Bronchial epithelial cell (primary cell): ENCODE measurements around the gene PHKG2. TPM values are rescaled to one million over a fixed set of nuclear protein-coding genes. Genes with fewer than 3 reads are reported as not detected.
A peak's percentile ranks its signal among the peaks of the same experiment; 100 is the strongest.

Source experiments
- DNase-seq: peaks from one replicate; pipeline ENCODE4 v3.0.0-alpha.2; 2010; ENCODE audit warnings: low read depth
- FAIRE-seq: peaks from 2 replicates; lab custom pipeline; 2011; peaks lifted over from hg19 to GRCh38; lab: Jason Lieb, UNC
- H3K27me3 ChIP-seq: 2 replicates; pipeline ENCODE4 v1.5.1; 2011; ENCODE audit warnings: low read length; ENCODE audit not compliant: control insufficient read depth, insufficient read depth
- H3K36me3 ChIP-seq: 2 replicates; pipeline ENCODE4 v1.5.1; 2011; ENCODE audit warnings: low read length; ENCODE audit not compliant: control insufficient read depth, insufficient read depth
- H3K4me3 ChIP-seq: 2 replicates; pipeline ENCODE4 v1.5.1; 2011; ENCODE audit warnings: mild to moderate bottlenecking, low read depth, low read length, control low read depth
- total RNA-seq: library from RNA; depleted of rRNA; stranded (reverse); fragments of >200 nt; gene quantifications from 2 replicates; pipeline ENCODE4 v1.2.1, GENCODE V29; 2014
- TF ChIP-seq, protein P1 (sequence below): IDR thresholded peaks from 2 replicates; pipeline ENCODE4 v1.5.1; 2011; ENCODE audit warnings: mild to moderate bottlenecking, moderate library complexity, low read length, control low read depth, inconsistent platforms; ENCODE audit not compliant: insufficient read depth, severe bottlenecking

PHKG2 gene
- total RNA-seq, 1 donor from 2014 or later = 14.2 TPM

DNA sequence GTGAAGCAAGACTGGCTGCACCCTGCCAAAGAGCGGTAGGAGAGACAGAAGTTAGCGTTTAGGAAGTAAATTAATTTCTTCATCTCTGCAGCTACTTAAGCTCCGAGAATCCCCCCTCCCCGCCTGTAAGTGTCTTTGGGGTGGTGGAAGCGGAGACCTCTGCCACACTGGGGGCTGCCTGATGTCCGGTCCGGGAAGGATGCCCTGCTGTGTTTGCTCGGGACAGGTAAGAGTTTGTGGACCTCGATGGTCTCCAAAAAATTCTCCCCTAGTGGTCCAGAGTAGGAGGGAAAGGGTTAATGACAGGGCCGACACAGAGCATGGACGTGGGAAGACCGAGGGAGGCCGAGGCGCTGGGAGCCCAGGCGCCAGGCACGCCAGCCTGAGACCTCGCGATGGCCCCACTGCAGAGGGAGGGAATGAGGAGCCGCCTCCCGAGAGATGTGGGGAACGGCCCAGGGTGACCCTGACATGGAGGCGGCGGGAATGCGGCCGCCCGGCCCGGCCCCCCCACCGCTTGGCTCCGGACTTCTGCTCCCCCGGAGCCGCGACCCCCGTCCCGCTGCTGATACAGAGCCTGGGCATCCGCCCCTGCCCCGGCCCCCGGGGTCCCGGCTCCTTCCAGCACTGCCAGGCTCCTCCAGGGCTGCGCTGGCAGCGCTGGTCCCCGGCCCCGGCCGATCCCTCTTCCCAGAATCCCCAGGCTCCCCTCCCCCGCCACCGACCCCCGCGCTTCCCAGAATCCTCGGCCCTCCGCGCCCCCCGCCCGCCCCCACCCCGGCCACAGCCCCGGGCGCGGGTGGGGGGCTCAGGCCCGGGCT is 38.1 kb downstream of the PHKG2 start:
- peak overlapping the region; percentile 89 for H3K4me3 ChIP-seq
- H3K36me3 ChIP-seq = peaks cover 13% of the 10 kb centered on the region
- FAIRE-seq (no peak), DNase-seq (no peak)
- TF ChIP-seq, protein P1, sequence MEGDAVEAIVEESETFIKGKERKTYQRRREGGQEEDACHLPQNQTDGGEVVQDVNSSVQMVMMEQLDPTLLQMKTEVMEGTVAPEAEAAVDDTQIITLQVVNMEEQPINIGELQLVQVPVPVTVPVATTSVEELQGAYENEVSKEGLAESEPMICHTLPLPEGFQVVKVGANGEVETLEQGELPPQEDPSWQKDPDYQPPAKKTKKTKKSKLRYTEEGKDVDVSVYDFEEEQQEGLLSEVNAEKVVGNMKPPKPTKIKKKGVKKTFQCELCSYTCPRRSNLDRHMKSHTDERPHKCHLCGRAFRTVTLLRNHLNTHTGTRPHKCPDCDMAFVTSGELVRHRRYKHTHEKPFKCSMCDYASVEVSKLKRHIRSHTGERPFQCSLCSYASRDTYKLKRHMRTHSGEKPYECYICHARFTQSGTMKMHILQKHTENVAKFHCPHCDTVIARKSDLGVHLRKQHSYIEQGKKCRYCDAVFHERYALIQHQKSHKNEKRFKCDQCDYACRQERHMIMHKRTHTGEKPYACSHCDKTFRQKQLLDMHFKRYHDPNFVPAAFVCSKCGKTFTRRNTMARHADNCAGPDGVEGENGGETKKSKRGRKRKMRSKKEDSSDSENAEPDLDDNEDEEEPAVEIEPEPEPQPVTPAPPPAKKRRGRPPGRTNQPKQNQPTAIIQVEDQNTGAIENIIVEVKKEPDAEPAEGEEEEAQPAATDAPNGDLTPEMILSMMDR = no peak
- no peaks in the 10 kb centered on the region for H3K27me3 ChIP-seq

DNA sequence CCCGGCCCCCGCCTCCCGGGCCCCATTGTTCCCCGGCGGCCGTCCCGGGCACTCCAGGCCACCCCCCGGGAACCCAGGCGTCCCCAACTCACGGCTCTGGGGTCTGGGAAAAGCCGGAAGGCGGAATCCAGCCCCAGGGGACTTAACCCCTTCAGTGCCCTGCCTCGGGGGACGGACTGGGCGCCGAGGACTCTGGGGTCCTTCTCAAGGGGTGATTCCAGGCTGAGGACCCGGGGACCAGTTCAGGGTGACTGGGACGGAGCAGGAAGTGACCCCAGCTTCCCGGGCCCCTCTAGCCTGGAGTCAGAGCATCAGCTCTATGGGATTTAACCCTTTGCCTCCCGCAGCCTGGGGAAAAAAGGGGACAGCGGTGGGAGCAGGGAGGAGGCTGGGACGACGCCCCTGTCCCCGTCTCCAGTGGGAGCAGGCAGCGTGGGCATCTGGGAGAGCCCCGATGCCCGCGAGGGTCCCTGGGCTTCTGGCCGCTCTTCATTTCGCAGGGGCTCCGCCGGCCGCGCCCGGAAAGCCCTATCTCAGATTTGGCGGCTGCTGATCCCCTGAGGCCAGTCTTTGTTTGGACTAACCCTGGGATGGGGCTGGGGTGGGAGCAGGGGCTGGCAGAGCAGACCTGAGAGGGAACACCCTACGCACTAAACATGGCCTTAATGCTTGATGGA is 38.8 kb downstream of the PHKG2 start, which contains the start of gene ZNF629:
ZNF629 (minus strand) TSS at position 270 of the 677 bp plus-strand sequence. CDS start 2,723 bp downstream, outside the sequence.
- H3K27me3 ChIP-seq = no peaks in the 10 kb centered on the region
- peaks cover 10% of the 10 kb centered on the region for H3K36me3 ChIP-seq
- TF ChIP-seq, protein P1 = no peak
- DNase-seq (no peak), FAIRE-seq (no peak)
- peak within 1 kb of the TSS; percentile 89 for H3K4me3 ChIP-seq

DNA sequence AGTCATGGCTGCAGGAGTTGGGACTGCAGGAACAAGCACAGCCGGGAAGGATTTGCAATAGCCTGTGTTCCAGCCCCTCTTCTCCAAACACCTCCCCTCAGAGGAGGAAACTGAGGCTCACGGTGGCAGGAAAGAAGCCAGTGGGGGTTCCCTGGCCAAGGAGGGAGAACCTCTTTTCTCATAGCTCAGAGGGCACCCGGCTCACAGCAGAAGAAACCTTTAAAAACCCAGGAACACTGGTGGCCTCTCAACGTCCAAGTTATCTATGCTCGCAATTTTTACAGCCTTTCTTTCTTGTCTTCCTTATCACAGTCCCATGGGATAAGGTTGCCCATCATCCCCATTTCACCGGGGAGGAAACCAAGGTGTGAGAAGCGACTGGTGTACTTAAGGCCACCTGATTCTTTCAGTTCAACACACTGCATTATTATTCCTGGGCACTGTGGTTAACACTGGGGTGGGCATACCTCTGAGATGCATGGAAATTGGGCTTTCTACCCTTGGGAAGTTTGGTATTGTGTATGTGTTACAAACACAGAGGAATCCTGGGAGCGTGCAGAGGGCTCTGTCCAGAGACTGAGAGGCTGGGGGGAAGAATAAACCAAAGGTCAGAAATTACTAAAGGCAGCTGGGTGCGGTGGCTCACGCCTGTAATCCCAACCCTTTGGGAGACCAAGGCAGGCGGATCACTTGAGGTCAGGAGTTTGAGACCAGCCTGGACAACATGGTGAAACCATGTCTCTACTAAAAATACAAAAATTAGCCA is 39.6 kb downstream of the PHKG2 start:
- H3K36me3 ChIP-seq = peaks cover 3% of the 10 kb centered on the region
- TF ChIP-seq, protein P1 = no peak
- peak overlapping the region; percentile 89 for H3K4me3 ChIP-seq
- no peak for FAIRE-seq
- no peak for DNase-seq
- no peaks in the 10 kb centered on the region for H3K27me3 ChIP-seq

DNA sequence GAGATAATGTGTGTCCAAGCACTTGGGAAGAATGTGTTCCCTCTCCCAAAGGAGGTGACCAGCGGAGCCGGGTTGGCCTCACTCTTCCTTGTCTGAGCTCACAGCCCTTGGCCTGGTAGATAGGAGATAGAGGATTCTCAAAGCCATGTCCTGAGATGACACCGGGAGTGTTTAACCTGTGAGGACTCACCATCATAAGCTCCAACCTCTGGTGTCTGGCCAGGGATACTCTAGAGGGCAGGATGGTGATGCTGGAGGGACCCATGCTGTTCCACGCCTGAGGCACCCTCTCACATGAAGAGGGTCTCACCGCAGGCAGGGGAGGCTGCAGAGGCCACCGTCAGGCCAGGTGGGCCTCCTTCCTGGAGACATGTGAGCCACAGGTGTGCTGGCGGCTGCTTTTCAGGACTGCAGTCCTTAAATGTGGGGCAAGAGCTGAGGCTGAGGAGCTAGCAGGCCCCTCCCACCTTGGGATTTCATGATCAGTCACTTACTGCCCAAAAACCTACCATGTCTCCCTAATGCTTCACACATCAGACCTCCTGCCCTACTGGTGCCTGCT is 45.4 kb downstream of the PHKG2 start:
- FAIRE-seq (no peak), DNase-seq (no peak)
- H3K4me3 ChIP-seq = no peak overlapping the region
- H3K36me3 ChIP-seq = no peaks in the 10 kb centered on the region
- no peaks in the 10 kb centered on the region for H3K27me3 ChIP-seq
- TF ChIP-seq, protein P1 = no peak

DNA sequence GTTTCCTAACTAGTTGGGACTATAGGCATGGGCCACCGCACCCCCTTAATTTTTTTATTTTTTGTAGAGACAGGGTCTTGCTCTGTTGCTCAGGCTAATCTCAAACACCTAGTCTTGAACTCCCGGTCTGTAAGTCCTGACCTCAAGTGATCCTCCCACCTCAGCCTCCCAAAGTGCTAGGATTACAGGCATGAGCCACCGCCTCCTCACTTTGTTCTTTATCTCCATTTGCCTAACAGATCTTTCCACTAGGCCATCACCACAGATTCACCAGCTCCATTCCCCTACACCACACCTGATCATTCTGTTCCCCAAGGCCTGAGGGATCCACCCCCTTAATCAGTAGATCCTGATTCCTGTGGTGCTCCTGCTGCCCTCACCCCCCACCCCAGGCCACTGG is 46.4 kb downstream of the PHKG2 start:
- no peaks in the 10 kb centered on the region for H3K27me3 ChIP-seq
- FAIRE-seq = no peak

More for the DNA sequence above, 46.4 kb downstream of the PHKG2 start:
- no peaks in the 10 kb centered on the region for H3K36me3 ChIP-seq
- DNase-seq = no peak
- H3K4me3 ChIP-seq = no peak overlapping the region
- TF ChIP-seq, protein P1 = no peak
